ENCODE measurements around the gene FHDC1.

Gene FHDC1

DNA sequence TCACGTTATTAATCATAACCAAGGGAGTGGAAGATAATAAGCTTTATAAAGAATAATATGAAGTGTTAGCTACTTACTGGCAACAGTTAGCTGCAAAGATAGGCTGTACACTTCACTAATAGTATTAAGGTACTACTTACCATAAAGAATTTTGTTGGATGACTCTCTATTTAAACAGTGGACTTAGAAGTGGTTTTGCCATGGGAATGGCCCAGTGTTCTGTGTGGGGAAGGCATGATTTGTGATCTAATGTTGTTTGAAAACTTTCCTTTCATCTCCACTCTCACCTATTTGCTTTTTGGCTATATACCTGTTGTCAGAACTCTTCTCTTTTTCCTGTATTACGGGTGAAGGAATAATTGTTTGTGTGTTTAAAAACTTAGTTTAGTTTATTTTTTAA, 23.0 kb downstream of the FHDC1 start:
- DNase-seq, result no peak

DNA sequence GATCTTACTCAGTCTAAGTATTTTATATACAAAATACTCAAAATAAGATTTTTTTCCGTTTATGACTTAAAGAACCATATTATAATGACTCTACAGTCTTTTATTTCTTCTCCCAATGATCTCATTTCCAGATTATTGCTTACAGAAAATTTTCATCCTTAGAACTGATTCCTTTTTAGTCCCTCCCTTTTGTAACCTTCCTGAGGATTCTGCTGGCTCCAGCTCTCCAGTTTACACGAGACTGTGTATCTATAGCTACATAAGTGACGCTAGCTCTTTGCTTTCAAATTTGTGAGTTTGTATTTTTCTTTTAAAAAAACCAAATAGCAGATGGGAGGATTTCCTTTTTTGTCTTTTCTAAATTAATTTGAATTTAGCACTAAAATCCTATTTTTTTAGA, 24.0 kb downstream of the FHDC1 start:
- no peak for DNase-seq

DNA sequence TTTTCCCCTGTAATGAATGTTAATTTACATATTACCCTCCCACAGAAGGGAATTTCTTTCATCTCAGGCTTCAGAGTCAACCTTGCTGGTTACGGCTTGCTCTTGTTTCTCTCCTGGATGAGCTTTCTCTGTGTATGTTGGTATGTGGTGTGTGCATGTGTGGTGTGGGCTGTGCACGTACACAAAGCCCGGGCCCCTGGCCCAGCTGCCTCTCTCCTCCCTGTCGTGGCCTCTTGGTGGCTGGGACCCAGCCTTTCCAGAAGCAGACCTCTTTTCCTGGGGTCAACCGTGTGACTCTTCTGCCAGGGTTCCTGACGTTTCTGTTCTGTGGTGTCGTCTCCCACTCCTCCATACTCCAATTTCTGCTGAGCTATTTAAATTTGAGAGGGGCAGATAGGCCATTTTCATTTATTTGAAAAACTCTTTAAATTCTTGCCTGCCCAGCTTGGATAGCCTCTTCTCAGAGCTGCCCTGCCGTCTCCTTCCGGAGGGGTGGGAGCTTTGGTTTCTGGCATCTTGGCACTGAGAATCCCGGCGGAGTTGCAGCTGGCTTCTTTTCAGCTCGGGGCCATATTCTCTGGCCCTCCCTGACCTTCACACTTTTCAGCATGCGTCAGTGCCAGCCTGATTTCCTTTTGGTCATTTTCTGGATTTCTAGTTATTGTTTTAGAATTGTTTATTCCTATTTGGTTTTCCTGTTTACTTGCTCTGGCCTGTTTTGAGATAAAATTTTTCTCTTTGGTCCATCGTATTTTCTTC, 25.1 kb downstream of the FHDC1 start:
- DNase-seq, result no peak

DNA sequence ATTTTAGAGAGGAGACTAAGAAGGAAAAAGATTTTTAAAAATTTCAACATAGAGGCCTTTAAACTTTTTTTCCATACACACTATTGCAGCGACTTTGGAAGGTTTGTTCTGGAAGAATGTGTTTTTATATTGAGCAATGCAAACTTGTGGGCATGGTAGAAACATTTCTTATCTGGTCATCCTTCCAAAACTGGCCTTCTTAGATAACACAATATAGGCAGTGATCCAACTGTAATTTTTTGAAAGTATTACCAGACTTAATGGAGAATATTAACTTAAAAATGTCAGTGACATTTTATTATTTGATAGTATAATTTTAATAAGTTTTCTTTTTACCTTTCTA, 25.6 kb downstream of the FHDC1 start:
- no peak for DNase-seq

DNA sequence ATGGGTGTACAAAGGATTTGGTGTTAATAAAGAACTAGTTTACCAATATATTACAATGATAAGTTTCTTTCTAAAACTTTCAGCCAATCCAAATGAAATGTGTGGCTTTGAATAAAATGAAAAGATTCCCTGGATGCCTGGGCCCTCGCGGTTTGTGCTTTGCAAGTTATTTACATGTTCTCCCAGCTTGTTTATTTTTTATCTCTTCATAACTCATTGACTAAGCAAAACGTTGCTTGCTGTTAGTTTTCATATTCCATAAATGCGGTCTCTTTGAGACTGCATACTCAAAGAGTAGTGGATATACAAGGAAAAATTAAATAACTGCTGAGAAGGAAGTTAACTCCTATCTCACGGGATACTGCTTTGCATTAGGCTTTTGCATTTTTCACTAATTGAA, 26.0 kb downstream of the FHDC1 start:
- no peak for DNase-seq

DNA sequence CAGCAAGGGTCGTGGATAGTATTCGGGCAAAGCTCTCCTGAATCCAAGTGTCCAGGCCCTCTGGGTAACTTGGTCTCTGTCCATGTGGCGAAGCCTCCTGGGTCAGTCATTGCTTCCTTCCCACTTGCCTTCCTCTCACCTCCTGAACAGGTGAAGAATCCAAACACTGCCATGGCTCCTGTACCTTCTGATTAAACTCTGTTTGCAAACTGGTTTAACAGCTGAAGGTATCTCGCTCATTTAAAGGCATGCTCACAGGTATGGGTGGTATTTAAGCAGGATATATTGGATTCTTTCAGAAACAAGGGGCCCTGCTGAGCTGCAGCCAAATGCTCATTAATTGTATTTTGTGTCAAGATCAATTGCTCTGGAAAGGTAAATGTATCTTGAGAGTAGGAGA, 28.2 kb downstream of the FHDC1 start:
- DNase-seq, result no peak

DNA sequence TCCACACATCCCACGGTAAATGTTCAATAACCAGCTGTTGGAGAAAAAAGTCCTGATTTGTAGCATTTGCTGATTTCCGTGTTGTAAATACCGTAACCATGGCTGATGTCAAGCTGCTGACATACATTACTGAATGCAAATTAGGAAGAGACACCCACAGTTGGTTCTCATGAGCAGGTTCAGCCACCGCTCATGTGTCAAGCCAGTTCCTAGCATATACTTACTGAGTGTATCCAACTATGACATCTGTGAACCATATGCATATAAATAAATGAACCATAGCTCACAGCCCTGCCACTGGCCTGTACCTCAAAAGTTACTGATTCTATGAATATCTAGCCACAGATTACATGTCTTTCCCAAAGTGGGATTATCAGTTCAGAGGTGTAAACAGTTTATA, 29.5 kb downstream of the FHDC1 start:
- no peak for DNase-seq

DNA sequence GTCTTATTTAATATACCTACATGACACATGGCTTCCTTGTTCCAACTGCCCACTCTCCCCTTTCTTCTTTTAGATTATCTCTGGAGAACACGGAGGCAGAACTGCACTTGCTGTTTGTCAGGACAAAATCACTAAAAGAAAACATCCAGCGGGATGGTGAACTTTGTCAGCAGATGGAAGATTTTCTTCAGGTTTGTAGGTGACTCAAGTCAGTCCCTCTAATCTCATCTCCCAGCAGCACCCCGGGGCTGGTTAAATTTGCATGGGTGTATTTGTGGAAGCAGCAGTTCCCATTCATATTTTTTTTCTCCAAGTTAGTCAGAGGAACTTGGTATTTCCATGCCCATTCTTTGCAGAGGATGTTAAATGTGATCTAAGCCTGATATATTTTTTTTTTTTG, 31.8 kb downstream of the FHDC1 start:
- no peak for DNase-seq

DNA sequence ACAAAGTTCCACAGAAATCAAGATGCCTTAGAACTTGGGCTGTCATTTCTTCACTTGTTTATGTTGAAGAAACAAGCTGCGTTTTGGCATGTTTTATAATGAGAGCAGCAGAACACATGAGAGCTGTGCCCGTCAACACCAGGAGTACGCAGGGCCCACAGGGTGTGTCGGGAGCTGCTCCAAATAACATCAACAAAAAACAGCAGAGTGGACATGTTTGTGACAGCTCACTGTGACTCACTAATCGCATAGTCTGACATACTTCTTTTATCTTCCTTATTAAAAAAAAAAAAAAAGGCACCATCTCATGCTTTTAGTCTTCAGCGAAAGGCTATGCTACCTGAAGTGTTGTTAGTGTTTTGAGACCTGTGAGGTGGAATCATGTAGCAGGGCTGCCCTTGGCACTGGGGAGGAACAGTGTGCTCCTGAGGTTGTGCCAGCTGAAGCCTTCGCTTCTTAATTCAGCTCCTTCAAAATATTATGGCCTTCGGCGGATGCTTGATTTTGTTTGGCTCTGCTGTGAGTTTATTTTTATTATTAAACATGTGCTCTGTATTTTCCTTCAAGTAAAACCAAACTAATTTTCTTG, 32.8 kb downstream of the FHDC1 start:
- DNase-seq, result no peak

DNA sequence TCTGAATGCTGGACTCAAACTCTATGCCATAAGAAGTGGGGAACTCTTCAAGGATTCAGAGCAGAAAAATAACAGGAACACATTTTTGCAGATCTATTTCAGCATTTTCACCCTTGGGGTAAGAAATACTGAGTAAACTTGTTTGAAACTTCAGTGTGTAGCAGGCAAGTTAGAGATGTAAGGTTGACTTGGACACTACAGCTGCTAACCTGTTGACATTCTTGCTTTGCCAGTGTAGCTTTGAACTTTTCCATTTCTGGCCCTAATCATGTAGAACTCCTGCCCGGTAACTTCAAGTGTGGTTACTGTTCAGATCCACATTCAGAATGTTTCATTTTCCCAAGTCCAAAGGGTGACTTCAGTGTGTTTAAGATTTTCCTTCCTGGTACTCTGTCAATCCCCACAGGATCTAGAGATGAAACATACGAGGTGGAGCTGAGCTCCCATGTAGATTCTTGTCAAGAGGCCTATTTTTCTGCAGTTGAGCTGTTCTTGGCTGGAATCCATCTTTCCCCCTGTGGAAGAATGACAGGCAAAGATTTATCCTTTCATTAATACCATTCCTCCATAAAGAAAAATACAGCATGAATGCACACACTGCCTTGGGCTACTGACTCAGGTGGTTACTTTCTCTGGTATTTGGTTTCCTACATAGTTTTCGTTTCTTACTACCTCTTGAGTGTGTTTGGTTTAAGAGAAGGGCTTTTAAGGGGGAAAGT, 34.1 kb downstream of the FHDC1 start:
- DNase-seq, result no peak

DNA sequence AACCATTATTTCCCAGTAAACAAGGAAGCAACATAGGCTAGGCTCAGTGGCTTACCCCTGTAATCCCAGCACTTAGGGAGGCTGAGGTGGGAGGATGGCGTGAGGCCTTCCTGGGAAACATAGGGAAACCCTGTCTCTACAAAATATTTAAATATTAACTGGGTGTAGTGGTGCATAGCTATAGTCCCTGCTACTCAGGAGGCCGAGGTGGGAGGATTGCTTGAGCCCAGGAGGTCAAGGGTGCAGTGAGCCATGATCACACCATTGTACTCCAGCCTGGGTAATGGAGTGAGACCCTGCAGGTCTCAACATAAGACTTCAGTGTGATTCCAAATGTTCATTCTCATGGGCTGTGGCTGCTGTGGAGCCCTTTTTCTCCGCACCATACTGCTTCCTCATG, 34.9 kb downstream of the FHDC1 start:
- no peak for DNase-seq

DNA sequence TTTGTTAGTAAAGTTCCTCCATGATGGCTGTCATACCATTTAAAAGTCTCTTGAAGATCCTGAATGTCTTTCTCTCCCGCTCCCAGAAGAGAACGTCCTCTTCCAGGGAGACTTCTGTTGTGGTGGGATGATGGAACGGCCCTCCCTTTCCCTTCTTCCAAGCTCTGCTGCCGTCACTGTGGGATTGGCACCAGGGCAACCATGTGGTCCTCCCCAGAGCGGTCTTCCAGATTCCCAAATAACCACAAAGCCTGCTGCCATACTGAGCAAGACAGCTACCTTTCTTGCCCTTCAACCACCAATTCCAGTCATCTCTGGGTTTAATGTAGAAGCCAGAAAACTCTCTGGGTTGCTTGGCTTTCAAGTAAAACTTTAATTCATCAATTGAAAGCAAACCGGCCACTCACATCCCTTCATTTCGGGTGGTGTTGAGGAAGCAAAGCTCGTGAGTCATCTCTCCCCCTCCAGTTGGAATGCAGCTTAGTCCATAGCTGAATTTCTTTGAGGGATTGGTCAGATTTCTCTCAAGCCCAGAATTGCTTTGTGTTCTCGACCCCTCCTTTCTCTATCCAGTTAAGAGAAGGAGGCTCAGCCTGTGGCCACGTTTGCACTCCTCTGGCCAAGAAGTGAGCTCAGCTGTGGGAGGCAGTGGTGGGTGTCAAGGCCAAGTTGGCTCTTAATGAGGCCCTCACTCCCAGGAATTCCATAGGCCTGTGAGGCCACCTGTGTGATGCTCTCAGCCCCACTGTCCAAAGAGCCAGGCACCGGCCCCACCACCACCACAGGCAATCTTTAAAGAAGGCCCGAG, 36.9 kb downstream of the FHDC1 start:
- DNase-seq, result no peak

DNA sequence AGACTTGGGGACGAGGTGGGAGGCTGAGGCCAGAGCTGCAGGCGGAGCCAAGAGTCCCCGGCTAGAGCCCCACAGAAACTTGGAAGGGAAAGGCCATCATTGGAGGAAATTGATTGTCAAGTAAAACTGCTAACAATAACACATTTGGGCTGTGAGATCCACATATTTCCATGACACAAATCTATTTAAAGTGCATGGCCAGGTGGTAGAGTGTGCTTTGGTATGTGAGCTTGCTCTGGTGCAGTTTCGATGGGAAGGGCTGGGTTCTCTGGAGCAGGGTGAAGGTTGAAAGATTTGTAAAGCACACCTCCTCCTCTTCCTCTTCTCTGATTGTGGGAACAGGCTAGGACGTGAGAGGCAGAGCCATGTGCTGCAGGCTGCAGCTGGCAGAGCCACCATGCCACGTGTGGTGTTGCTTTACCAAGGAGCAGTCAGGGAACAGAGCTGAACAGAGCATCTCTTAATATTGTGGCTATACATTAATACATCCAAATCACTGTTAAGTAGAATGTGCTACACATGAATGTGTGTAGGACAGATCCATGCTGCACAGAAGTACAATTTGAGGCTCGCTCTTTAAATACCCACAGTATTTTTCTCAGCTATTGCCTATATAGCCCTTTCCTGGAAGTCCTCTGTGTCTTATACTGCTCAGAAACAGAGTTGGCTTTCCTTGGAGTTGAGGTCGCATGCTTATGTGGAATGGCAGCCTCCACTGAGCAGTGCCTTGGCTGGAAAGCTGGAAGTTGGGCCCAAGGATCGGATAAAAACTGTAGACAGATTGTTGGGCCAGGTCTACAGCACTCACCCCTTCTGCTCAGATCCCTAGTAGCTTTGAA, 37.7 kb downstream of the FHDC1 start:
- no peak for DNase-seq

DNA sequence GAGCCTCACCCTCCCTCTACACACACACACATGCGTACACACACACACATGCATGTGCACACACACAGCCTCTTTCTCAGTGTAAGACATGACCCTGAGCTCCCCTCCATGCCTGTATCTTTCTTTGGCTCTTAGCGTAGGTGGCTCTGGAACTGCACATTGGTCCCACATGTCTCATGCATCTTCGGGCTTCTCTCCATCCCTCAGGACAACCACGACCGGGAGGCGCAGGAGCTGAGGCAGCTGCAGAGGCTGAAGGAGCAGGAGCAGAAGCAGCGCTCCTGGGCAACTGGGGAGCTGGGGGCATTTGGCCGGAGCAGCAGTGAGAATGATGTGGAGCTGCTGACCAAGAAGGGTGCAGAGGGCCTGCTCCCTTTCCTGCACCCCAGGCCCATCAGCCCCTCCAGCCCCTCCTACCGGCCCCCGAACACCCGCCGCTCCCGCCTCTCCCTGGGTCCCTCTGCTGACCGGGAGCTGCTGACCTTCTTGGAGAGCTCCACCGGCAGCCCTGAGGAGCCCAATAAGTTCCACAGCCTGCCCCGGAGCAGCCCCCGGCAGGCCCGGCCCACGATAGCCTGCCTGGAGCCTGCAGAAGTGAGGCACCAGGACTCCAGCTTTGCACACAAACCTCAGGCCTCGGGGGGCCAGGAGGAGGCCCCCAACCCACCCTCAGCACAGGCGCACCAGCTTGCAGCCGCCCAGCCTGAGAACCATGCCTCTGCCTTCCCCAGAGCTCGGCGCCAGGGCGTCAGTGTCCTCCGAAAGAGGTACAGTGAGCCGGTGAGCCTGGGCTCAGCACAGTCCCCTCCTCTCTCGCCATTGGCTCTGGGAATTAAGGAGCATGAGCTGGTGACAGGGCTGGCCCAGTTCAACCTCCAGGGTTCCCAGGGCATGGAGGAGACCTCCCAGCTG, 38.6 kb downstream of the FHDC1 start:
- DNase-seq, result no peak

DNA sequence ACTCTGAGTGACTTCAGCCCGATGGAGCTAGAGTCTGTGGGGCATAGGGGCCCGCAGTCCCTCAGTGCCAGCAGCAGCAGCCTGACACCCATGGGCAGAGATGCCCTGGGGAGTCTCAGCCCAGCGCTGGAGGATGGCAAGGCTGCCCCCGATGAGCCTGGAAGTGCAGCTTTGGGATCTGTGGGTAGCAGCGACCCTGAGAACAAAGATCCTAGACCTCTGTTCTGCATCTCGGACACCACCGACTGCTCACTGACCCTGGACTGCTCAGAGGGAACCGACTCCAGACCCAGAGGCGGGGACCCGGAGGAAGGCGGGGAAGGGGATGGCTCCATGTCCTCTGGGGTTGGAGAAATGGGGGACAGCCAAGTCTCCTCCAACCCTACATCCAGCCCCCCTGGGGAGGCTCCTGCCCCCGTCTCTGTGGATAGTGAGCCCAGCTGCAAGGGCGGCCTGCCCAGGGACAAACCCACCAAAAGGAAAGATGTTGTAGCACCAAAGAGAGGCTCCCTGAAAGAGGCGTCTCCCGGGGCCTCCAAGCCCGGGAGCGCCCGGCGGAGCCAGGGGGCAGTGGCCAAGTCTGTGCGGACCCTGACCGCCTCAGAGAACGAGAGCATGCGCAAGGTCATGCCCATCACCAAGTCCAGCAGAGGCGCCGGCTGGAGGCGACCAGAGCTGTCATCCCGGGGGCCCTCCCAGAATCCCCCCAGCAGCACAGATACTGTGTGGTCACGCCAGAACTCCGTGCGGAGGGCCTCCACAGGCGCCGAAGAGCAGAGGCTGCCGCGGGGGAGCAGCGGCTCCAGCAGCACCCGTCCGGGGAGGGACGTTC, 39.5 kb downstream of the FHDC1 start:
- no peak for DNase-seq

DNA sequence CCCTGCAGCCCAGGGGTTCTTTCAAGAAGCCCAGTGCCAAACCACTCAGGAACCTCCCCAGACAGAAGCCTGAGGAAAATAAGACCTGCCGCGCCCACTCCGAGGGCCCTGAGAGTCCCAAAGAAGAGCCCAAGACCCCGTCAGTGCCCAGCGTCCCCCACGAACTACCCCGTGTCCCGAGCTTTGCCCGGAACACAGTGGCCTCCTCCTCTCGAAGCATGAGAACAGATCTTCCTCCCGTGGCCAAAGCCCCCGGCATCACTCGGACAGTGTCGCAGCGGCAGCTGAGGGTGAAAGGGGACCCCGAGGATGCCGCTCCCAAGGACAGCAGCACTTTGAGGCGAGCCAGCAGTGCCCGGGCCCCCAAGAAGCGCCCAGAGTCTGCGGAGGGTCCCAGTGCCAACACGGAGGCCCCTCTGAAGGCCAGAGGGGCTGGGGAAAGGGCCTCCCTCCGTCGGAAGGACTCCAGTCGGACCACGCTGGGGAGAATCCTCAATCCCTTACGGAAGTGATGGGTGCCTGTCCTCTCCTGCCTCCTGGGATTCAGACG, 40.2 kb downstream of the FHDC1 start:
- DNase-seq, result no peak

DNA sequence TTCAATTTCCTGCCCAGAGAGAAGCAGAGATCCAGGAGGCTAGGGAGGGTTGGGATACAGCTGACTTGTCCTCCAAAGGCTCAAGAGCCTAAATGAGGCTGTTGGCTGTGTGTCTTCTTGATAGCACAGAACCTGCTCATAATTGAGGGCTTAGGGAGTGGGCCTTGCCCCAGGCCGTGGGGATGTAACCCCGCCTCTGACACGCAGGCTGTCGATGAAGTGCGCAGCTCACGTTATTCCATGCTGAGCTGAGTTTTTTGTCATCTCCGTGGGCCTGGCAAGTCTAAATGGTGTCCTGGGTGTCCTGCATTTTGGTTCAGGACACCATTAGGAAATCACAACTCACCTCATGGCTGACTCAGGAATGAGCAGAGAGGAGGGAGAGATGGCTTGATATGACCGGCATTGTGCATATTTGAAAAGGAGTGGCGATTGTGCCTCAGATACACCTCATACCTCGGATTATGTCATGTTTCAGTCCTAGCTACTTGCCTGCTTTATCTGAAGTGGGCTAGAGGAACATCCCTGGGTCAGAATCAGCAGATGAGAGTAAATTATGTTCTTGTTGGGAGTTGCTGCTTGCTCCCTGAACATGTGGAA, 43.7 kb downstream of the FHDC1 start:
- no peak for DNase-seq

DNA sequence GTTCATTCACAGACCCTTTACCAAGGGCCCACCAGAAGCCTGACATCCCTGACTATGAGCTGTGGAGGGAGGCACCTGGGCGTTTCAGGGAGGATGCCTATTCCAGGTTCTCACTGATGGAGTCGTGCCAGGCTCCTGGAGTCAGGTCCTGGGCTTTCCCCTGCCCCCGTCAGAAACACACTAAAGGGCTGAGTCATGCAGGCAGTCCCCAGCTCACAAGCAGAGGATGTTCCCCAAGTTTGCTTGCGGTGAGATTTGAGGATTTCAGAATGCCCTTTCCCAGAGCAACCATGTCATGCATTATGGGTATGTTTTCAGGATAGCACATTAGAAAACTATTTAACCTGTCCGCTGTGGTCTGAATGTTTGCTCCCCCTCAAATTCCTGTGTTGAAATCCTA, 45.2 kb downstream of the FHDC1 start:
- no peak for DNase-seq

DNA sequence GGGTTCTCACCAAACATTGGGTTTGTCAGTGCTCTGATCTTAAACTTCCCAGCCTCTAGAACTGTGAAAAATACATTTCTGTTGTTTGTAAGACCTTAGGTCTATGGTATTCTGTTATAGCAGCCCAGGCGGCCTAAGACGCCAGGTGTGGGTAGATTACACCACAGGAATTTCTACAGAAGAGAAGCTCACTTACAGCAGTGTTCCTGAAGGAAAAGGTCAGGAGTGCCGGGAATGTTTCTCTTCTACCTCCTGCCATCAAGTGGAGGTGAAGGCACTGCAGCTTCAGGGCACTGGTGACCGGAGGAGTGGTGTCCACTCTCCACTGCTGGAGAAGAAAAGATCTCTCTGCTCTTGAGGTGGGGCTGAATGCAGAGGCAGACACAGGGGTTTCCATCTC, 45.7 kb downstream of the FHDC1 start:
- no peak for DNase-seq

DNA sequence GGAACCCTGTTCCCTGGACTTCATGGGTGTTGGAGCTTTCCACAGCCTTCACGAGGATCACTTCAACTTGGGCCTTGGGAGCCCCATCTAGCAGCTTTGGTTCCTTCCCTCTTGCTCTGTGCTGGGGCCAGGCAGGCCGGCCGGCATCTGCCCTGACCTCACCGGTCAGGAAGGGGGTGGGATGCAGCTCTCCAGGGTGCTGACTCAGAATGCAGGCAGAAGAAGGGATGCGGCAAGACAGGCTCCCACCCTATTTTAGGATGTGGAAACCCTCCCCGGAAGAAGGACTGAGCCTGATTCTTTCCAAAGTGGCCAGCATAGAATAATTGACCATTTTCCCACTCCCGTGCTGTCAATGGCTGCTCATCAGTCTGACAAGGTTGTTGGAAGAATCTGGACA, 47.1 kb downstream of the FHDC1 start:
- no peak for DNase-seq

All from DMS153 (cell line).